ENCODE measurements around the gene SIGLECL1. TPM values are rescaled to one million over a fixed set of nuclear protein-coding genes. Genes with fewer than 3 reads are reported as not detected.
A peak's percentile ranks its signal among the peaks of the same experiment; 100 is the strongest.
"Not testable (repeated sequence)": the region's sequence is repeated elsewhere in the genome, so short reads cannot be mapped to it uniquely, and the experiment has no call there.

Gene SIGLECL1
- not detected in 2 replicates for total RNA-seq (2014; rRNA removed)
- not detected for polyA plus RNA-seq (2012)

DNA sequence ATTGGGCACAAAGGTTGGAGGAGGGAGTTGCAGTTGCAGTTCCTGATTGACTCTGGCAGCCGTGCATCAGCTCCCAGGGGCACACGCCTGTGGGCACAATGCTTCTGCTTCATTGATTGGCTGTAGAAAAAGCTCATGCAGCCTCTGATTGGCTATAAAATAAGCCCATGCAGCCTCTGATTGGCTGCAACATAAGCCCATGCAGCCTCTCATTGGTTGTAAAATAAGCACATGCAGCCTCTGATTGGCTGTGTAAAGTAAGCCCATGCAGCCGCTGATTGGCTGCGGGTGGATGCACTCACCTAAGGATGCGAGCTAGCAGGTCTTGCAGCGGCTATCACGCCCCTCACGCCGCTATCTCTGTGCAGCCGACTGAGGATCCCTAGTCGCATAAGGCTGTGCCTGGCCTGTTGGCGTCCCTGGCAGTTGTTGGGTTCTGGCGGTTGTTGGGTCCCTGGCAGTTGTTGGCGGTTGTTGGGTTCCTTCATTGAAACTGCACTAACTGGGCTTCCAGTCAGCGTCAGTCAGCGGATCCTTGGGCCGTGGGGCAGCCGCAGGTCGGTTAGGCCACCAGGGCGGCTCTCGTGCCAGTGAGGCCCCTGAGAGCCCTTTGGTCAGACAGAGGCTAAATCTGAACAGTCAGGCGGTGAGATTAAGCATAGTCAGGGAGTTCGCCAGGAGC lies at the start of gene SIGLECL1:
TSS of gene SIGLECL1 (plus strand) at position 295 of the 682 bp plus-strand sequence. CDS start 12,993 bp downstream, outside the sequence.
- DNase-seq (ENCODE audit: low read depth), result no peak

DNA sequence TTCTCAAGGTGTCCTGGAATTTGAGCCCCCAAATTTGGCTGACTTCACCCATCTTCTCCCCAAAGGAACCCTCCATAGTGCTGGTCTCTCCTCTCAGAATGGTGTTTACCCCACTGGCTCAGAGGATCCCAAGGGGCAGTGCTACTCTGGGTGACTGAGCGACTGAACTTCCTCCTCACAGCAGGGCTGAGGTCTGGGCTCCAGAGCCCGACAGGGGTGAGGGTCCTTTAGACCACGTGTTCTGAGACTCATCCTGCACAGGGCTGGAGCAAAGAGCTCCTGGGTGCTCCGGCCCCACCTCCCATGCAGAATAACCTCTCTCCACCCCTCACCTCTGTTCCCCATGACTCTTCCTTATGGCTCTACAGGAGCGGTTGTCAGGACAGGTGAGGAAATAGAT lies 49.2 kb upstream of the SIGLECL1 start:
- no peak for DNase-seq (ENCODE audit: low read depth)

DNA sequence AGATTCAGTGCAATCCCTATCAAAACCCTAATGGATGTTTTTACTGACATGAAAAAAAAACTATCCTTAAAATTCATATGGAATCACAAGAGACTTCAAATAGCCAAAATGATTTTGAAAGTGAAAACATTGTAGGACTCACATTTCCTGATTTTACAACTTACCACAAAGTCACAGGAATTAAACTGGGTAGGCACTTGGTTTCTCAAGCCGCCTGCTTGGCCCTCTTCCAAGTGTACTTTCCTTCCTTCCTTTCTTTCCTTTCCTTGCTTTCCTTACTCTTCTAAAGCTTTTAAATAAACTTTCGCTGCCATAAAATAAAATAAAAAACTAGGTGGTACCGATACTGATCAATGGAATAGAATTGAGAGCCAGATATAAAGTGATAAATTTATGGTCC lies 47.0 kb upstream of the SIGLECL1 start:
- DNase-seq (ENCODE audit: low read depth), result no peak

DNA sequence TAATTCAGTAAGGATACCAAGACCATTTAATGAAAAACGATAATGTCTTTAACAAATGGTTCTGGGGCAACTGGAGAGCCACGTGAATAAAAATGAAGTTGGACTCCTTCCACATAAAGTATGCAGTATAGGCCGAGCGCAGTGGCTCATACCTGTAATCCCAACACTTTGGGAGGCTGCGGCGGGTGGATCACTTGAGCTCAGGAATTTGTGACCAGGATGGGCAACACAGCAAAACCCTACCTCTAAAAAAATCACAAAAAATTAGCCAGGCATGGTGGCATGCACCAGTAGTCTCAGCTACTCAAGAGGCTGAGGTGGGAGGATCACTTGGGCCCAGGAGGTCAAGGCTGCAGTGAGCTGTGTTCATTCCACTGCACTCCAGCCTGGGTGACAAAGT lies 46.6 kb upstream of the SIGLECL1 start:
- no peak for DNase-seq (ENCODE audit: low read depth)

DNA sequence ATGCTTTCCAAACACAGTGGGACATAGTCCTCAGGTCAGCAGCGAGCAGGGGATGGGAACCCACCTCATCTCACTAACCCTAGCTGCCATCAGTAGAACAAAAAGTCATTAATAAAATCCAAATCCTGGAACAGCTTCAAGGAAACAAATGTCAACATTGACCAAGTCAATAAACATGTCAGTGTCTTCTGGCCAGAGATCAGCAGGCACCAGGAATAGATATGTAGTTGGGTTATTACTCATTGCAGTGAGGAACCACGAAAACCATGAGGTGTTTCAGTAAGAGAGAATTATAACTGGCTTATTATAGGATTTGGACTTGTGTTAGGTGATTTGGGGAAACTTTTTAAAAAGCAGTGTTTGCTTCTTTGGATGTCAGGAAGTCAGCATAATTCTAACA lies 43.1 kb upstream of the SIGLECL1 start:
- DNase-seq (ENCODE audit: low read depth), result no peak

DNA sequence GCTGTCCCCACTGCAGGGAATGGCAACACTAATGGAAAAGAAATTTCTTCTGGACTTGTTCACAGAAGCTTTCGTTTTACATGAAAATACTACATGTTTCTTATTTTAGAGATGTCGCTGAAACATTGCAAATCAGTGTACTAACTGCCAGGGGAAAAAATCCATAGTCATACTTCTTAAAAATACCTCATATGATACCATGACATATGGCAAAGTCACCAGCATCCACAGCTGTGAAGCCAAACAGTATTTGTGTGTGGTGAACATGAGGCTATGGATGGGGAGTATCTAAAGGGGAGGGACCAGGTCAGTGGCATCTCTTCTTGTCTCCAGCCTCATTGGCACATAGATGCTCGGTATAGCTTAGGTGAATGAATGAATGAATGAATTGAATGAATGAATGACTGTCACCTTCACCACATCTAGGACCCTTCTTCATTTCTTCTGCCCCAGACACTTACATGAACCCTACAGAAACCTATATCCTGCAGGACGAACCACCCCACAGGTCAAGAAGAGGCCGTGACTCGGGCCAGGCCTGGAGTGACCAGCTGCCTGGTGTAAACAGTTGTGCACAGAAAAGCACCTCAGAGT lies 40.6 kb upstream of the SIGLECL1 start:
- no peak for DNase-seq (ENCODE audit: low read depth)

DNA sequence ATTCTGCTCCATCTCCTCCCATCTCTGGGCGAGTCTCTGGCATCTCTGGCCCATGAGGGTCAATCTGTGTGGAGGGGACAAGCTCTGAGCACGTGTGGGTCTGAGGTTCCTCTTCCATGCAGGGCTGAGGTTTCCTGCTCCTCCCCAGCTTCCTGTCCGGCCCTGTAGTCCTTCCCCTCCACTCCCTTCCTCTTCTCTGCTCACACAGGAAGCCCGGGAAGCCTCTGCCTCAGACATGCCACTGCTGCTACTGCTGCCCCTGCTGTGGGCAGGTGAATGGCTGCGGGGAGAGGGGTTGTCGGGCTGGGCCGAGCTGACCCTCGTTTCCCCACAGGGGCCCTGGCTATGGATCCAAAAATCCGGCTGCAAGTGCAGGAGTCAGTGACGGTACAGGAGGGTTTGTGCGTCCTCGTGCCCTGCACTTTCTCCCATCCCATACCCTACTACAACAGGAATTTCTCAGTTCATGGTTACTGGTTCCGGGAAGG lies 40.0 kb upstream of the SIGLECL1 start:
- DNase-seq (ENCODE audit: low read depth), result not testable (repeated sequence)

DNA sequence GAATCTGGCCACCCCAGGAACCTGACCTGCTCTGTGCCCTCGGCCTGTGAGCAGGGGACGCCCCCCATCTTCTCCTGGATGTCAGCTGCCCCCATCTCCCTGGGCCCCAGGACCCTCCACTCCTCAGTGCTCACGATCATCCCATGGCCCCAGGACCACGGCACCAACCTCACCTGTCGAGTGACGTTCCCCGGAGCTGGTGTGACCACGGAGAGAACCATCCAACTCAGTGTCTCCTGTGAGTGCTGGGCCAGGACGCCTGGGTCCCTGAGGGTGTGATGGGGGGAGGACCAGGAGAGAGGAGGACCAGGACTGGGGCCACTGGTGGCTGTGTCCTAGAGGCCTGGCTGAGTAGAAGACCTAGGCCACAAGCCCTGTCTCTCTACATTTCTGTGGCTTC lies 39.0 kb upstream of the SIGLECL1 start:
- DNase-seq (ENCODE audit: low read depth), result no peak

DNA sequence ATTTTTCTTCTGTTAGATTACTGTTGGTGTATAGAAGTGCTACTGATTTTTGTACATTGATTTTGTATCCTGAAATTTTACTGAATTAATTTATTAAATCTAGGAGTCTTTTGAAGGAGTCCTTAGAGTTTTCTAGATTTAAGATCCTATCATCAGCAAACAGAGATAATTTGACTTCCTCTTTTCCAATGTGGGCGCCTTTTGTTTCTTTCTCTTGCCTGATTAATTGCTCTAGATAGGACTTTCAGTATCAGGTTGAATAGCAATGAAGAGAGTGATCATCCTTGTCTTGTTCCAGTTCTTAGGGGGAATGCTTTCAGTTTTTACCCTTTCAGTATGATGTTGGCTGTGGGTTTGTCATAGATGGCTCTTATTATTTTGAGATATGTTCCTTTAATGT lies 31.6 kb upstream of the SIGLECL1 start:
- DNase-seq (ENCODE audit: low read depth), result no peak

DNA sequence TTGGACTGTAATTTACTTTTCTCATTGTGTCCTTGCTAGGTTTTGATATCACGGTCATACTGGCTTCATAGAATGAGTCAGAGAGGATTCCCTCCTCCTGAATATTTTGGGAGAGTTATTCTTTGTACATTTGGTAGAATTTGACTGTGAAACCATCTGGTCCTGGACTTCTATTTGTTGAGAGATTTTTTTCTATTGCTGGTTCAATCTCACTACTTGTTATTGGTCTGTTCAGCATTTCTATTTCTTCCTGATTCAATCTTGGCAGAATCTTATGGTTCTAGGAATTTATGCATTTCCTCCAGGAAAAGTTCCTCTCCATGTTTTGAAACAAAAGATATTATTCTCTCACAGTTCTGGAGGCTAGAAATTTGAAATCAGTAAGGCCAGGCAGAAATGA lies 30.9 kb upstream of the SIGLECL1 start:
- no peak for DNase-seq (ENCODE audit: low read depth)

DNA sequence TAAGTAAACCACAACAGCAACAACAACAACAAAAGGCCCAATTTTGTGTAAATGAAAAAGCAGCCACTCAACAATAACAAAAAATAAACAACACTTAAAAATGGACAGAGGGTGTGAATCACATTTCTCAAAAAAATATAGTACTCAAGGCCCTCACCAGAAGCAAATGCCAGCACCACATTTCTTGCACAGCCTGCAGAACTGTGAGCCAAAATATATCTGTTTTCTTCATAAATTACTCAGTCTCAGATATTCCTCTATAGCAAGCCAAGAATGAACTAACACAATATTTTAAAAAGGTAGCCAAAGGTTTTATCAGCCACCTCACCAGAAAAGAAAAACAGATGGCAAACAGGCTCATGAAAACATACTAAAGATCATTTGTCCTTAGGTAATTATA lies 29.9 kb upstream of the SIGLECL1 start:
- DNase-seq (ENCODE audit: low read depth), result no peak

DNA sequence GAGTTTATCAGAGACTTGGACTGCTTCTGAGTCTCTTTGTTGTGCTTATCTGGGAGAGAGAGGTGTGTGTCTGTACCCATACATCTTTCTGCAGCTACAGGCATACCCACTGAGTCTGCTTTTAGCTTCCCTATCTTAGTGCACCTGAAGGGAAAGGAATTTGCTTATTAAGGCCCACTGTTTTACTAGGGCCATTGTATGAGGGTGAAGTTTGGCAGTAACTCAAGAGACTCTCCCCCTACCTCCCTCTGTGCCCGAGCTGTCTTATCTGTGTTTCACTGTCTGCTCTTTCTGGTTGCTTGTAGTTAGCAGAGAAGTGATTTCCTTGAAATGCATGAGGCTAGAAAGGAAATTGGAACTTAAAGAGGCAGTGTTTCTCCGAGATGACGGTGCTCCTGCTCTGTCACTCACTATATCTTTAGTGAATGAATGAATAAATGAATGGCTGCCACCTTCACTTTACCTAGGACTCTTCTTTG lies 26.7 kb upstream of the SIGLECL1 start:
- no peak for DNase-seq (ENCODE audit: low read depth)

DNA sequence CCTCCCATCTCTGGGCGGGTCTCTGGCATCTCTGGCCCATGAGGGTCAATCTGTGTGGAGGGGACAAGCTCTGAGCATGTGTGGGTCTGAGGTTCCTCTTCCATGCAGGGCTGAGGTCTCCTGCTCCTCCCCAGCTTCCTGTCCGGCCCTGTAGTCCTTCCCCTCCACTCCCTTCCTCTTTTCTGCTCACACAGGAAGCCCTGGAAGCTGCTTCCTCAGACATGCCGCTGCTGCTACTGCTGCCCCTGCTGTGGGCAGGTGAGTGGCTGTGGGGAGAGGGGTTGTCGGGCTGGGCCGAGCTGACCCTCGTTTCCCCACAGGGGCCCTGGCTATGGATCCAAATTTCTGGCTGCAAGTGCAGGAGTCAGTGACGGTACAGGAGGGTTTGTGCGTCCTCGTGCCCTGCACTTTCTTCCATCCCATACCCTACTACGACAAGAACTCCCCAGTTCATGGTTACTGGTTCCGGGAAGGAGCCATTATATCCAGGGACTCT lies 25.9 kb upstream of the SIGLECL1 start, which contains the start of gene CD33:
TSS of gene CD33 (plus strand) at position 183 of the 496 bp plus-strand sequence. CDS start at position 222, 39 bp downstream.
- DNase-seq (ENCODE audit: low read depth), result not testable (repeated sequence)

DNA sequence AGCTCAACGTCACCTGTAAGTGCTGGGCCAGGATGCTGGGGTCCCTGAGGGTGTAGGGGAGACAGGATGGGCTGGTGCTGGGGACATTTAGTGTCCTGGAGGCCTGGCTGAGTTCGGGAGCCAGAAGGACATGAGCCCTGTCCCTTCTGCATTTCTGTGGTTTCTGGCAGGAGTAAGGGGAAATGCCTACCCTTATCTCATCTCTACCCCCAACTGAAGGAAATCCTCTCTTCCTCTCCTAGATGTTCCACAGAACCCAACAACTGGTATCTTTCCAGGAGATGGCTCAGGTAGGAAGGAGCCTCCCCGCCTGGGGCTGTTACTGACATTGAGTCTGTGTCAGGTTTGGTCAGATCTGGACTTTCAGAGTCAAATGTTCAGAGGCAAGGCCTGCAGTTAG lies 24.8 kb upstream of the SIGLECL1 start:
- DNase-seq (ENCODE audit: low read depth), result no peak

DNA sequence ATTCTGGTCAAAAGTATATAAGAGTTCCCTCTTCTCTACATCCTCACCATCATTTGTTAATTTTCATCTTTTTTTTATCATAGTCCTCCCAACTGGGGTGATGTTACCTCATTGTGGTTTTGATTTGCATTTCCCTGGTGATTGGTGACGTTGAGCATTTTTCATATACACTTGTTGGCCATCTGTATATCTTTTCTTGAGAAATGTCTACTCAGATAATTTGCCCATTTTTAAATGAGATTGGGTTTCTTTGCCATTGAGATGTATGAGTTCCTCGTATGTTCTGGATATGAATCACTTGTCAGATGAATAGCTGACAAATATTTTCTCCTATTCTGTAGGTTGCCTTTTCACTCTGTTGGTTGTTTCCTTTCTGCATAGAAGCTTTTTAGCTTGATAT lies 23.6 kb upstream of the SIGLECL1 start:
- DNase-seq (ENCODE audit: low read depth), result no peak

DNA sequence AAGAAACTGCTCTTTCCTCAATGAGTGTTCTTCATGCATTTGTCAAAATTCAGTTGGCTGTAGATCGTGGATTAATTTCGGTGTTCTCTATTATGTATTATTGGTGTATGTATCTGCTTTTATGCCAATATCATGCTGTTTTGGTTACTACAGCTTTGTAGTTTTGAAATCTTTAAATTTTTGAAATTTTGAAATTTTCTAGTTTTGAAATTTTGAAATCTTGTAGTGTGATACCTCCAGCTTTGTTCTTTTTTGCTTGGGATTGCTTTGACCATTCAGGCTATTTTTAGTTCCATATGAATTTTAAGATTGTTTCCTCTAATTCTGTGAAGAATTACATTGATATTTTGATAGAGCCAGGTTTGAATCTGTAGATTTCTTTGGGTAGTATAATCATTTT lies 22.9 kb upstream of the SIGLECL1 start:
- no peak for DNase-seq (ENCODE audit: low read depth)

DNA sequence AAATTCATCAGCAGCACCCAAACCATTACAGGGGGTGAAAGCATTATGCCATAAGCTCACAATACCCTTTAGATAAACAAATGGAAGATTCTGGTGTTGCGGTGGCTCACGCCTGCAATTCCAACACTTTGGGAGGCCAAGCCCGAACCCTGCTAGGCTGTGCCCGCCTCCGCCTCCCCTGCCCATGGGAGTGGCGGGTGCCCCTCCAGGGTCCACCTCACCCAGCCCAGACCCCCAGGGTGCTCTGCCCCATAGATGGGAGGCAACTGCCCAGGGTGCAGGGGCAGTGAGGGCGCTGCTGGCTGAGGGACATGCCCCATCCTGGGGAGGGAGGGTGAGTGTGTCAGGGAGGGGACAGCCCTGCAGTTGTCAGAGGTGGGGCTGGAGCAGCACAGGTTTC lies 10.0 kb upstream of the SIGLECL1 start:
- no peak for DNase-seq (ENCODE audit: low read depth)

DNA sequence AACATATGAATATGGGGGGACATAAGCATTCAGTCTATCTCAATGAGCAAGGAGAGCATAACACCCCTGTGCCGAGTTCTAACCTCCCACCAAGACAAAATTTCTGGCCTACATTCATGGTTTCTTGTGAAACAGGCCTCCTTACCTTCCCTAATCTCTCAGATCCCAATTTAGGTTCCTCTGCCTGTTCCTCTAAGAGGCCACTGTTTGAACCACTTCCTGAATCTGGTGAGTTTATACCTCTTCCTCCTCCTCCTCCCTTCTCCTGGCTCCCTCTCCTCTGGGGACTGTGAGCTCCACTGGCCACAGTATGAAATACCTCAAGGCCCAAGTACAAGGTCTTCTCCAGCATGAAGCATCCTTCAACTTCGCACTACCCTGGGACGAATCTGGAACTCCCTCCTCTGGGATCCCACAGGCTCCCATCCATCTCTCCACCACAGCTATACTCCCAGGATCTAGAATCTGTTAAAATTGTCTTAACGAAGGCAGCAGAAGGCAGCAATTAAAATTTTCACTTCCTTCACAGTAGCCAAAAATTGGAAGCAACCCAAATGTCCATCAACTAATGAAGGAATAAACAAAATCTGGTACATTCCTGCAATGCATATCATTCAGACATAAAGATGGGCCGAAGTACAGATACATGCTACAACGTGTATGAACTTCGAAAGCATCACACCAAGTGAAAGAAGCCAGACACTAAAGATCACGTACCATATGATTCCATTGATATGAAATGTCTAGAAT lies 7.8 kb upstream of the SIGLECL1 start:
- no peak for DNase-seq (ENCODE audit: low read depth)

DNA sequence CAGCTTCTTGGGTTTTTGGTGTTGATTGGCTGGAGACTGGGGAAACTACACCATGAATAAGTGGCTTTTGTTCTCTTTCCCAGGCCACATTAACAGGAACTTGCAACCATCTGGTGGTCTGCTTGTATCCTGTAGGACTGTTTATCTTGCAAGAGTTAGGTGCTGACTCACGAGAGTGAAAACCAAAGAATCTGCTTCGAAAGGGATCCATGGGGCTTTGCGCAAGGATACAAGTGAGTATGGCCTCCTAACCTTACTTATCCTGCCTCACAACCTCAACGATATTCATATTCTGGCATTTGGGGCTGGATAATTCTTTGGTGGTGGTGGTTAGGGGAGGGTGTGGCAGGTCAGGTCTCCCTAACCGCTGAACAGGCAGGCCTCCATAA lies 4.7 kb upstream of the SIGLECL1 start:
- DNase-seq (ENCODE audit: low read depth), result peak; percentile 26

DNA sequence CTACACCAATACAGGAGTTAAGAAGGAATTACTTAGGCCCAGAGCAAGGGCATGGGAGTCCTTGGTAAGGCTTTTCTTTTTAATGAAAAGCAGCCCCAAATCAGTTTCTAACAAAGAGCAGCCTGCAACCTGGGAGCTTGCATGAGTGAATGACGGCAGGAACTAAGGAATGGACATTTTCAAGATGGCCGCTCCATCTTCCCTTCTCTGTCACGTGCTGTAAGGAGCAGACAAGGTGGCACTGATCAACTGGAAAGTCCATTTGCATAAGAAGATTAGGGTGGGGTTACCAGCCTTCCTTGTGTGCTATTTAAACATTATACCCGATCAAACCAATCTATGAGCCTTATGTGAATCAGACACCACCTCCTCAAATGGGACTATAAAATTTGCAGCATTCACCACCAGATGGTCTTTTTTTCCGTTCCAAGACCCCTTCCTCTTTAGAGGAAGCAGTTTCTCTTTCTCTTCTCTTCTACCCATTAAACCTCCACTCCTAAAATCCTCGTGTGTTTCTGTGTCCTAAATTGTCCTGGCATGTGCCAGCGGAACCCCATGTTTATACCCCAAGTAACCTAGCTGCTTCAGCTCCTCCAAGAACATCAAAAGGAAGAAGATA lies 2.8 kb upstream of the SIGLECL1 start:
- no peak for DNase-seq (ENCODE audit: low read depth)

DNA sequence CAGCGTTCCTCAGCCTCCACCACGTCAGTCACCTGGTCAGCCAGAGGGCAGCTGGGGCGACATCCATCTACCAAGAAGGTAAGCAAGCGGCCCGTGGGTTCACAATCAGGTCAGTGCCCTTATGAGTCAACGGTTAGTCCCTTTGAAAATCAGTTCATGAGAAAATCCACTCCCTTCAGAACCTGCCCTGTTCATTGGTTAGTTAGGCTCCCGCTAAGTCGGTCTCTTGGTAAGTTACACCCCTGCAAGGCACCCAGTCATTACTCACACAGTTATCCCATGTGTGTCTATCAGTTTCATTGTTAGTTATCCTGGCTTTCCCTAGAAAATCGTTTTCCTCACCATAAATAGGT lies 564 bp downstream of the SIGLECL1 start:
- DNase-seq (ENCODE audit: low read depth), result no peak
